ENCODE results near the gene CA5A.

The CA5A gene

DNA sequence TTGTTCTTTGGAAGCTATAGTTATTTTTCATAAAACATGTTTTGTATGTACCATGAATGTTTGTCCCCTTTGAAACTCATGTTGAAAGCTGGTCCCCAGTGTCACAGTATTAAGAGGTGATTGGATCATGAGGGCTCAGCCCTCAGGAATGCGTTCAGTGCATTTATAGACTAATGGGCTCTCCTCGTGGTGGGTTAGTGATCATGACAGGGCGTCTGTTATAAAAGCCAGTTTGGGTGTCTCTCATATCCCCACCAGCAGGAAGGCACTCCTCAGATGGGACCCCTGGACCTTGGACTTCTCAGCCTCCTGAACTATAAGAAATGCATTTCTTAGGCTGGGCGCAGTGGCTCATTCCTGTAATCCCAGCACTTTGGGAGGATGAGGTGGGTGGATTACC is 25.3 kb upstream of the CA5A start:
- no peak for DNase-seq

DNA sequence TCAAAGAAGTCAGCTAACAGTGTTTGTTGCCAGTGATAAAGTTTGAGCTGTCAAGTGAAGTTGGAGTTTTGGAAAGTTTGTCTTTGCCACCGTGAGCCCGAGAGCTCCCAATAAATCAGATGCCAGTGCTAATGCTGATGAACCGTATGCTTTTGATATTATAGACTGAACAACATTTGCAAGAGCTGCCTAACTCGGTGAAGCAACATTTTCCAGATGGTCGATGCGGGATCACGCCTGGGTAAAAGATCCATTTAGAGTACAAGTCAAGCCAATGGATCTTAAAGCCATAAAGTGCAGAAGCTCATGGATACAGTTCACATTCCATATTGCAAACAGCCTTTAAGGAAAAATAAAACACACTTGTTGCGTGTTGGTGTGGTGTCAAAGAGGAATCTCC is 24.5 kb upstream of the CA5A start:
- no peak for DNase-seq

DNA sequence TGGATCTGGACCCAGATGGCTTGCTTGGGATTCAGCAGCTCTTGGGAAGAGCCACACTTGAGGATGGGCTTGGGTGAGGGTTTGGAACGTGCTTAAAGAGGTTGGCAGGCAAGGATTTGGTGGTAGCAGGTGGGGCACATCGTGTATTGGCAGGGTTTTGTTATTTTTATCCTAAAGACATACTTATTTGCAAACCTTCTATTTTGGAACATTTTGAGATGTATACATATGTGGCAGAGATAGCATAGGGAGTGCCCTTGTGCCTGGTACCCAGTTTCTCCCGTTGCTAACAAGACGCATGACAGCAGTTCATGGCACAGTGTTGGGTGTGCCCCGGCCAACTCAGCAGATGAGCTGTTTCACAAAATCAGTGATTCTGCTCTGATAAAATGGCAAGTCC is 24.0 kb upstream of the CA5A start:
- no peak for DNase-seq

- DNase-seq: no peak
Measured at GRCh38 chr16:87959391-87959990, 23.2 kb upstream of the CA5A start.

DNA sequence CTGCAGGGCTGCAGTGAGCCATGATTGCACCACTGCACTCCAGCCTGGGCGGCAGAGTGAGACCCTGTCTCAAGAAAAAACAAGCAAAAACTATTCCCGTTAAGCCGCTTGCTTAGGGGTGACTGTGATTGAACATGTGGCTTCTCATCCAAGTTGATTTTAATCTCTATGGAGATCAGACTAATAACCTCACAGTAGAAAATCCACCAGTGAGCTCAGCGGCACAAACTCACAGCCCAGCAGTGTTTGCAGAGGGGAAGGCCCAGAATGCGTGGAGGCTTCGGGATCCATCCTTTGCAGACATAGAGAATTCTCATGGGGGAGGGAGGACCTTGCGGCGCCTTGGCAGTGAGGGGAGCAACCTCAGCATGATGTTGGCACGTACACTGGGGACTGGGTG is 22.3 kb upstream of the CA5A start:
- no peak for DNase-seq

- no peak for DNase-seq
Measured at GRCh38 chr16:87957296-87958094, 21.2 kb upstream of the CA5A start.

GRCh38 chr16:87956365-87957231 is 20.3 kb upstream of the CA5A start:
- DNase-seq: no peak

DNA sequence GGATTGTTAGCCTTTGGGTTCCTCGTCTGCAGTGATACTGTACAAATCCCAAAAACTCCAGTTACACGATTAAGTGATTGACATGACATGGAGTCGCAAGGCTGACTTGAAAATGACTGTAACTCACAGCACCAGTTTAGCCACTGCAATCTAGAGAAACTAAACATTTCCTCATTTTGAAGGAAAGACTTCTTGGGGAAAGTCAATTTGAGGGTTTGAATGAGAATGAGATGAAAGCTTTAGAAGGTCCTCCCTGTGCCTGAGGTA is 19.7 kb upstream of the CA5A start:
- DNase-seq: no peak

GRCh38 chr16:87955302-87956097 is 19.2 kb upstream of the CA5A start:
- no peak for DNase-seq

DNA sequence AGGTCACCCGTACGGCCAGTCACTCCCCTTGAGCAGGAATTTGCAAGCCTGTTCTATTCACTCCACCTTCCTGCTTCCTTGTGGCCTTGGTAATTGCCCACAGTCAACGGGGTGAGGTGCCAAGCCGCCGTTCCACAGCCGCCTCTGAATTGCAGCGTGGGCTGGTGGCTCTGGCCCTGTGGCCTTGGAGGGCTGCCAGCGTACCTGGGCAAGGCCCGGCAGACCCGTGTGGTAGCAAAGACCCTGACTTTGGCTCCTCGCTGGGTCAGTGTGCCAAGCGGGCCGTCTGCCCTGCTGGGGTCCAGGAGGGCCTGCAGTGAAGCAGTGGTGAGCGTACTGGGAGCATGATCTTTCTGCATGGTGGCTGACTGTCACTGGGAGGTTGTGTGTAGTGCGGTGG is 18.5 kb upstream of the CA5A start:
- no peak for DNase-seq

DNA sequence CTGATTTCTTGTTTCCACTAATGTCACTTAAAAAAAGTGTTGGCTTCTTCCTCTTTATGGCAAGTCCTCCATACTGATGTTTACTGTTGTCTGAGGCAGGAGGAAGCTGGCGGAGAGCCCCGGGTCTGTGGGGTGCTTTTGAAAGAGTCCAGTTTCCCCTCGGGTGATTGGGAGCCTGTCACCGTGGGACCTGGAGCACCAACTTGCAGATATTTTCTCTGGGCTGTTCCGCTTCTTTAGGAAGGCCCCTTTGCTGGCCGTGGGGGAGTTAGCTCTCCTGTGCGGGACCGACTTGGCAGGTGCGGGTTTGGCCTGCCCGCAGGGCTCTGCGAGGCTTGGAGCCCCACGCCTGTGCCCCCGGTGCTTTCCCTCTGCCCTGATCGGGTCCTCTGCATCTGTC is 18.0 kb upstream of the CA5A start:
- DNase-seq: no peak

DNA sequence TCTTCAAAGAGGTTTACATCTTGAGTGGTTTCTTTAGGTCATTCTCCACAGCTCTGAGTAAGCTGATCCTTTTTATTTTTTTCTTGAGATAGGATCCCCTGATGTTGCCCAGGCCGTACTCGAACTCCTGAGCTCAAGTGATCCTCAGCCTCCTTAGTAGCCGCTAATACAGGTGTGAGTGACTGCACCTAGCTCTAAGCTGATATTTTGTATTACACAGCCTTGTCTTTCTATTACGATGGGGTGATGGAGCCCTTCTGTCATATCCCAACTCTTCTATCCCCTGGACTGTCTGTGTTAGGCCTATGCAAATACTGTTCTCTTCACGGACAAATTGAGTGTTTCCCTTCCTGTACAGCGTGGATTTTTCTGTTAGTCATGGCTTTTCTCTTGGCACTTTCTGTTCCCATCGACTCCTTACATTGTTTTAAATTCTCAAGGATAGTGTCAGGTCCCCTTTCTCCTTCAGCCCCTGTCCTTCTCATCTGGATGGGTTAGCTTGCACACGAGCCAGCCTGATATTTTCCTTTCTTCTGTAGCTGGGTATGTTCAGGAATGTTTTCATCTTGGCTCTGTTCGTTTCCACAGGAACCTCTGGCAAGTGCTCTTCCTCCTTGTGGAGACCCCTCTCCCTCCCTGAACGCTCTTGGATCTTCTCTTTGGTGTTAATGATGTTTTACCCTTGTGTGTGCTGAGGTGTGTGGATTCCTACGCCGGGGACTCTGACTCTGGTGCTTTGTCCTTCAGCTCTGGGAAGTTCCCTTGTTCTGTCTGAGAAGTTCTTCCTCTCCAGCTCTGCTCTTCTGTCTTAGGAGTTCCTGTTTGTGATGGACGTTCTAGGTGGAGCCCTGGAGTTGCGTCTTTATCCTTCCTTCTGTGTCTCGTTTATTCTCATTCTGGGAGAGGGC is 17.2 kb upstream of the CA5A start:
- no peak for DNase-seq

- no peak for DNase-seq
Measured at GRCh38 chr16:87952751-87953150, 16.4 kb upstream of the CA5A start.

DNA sequence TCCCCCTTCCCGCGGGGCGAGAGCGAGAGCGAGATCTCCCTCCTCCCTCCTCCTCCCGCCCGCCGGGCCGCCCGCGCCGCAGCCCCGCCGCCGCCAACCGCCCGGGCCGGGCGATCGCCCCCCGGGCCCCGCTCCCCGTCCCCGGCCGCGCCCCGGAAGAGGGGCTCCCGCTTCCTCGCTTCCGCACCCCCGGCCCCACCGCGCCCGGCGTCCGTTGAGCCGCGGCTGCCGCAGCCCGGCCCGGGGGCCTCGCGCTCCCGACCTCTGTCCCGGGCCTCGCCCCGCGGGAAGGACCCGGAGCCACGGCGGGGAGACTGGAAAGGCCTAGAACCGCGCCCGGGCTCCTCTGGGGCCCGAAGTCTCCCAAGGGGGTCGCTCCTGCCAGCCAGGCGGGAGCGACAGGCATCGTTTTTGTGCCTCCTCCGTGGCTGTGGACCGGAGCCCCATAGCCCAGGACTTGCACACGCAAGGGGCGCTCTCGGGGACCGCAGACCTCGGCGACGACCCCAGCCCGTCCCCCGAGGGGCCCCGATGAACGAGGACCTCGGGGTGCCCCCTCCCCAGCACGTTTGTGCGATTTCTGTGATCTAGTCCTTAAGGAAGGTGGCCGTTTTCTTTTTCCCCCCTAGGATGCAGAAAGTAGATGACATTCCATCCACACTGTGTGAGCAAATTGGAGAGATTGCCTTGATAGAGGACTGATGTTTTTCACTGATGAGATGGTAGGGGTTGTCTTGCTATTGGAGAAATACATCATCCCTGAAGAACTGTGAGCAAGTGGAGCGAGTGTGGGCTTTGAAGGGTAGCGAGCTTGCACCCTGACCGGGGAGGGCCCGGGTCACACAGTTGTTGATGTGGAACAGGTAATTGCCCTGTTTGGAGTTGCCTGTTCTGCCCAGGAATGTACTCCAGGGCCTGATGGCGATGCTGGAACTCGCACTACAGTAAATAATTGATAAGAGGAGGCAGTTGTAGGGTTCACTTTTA is 15.5 kb upstream of the CA5A start:
- peak in 1 of 2 experiments; percentile 21 for DNase-seq

DNA sequence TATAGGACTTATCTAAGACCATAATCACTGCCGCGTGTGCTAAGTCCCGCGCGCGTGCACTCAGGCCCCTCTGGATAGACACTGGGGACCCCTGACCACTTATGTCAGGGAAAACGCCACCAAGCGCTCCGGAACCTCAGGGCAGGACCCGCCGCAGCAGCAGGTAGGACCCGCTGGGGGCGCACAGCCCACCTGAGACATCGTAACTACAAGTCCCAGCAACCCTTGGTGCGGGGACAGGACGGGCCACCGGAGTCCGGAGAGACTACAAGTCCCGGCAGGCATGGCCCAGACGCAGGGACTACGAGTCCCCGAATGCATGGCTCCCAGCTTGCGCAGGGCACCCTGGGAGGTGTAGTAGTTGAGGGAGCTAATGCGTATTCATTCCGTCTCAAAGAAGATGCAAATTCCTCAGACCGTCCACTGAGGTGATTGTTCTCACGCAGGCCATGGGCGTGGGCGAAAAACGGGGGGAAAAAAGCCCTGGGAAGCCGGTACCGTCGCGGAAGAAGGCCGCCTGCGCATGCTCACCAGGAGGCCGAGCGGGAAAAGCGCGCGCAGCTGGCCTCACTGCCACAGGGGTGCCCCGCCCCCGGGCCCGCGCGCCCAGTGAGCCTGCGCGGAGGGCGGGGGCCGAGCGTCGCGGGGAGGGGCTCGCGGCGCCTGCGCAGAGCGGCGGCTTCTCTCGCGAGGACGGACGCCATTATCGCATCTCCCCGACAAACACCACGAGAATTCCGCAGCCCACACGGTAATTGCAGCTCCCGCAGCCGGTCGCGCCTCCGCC is 14.6 kb upstream of the CA5A start, which contains the start of gene BANP:
TSS of gene BANP (plus strand) at position 670 of the 787 bp plus-strand sequence. CDS start 23,682 bp downstream, outside the sequence.
- peak; percentile 93 to 94 for DNase-seq

DNA sequence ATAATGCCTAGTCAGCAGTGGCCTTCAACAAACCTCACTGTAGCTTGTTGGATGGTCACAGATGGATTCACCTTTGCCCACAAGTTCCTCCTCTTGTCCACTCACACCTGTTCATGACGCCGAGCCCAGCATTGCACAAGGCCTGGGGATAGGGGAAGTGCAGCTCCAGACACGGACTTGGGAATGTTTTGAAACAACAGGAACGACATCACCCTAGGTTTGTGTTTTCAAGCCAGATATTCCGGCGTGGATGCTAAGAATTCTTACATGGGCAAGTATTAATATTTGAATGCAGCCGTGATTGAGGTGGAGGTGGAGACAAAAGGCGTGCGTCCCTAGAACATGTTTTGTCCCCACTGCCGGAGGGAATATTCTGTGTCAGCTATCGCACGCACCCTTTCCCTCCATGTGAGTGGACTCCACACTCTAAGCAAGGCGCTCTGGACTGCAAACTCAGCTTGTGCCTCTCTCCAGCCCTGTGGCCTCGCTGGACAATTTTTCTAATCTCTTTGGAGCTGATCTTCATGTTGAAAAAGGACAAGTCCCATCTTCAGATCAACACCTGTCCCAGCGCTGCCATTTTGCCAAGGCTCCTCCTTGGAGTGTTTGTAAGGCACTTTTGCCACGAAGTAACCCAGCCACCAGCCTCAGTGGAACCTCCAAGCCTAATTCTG is 12.9 kb upstream of the CA5A start:
- DNase-seq: no peak

DNA sequence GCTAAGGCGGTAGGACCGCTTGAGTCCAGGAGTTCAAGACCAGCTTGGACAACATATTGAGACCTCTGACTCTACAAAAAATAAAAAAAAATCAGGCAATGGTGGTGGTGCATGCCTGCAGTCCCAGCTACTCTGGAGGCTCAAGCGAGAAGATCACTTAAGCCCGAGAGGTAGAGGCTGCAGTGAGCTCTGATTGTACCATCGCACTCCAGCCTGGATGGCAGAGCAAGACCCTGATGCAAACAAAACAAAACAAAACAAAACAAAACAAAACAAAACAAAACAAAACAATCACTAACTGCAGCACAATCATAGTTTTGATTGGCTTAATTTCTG is 12.4 kb upstream of the CA5A start:
- DNase-seq: no peak

GRCh38 chr16:87948119-87948545 is 11.8 kb upstream of the CA5A start:
- no peak for DNase-seq
